HUES48 (cell line): ENCODE measurements around the gene SOX18.

Experiments used
- H3K27ac ChIP-seq: one replicate; pipeline ENCODE4 v1.7.0; 2013; ENCODE audit warnings: low read depth, low read length, inconsistent platforms
- H3K27me3 ChIP-seq: 2 replicates; pipeline ENCODE4 v1.6.1; 2013; ENCODE audit warnings: mild to moderate bottlenecking, low read length; ENCODE audit not compliant: control insufficient read depth, insufficient read depth
- H3K36me3 ChIP-seq: 2 replicates; pipeline ENCODE4 v1.6.1; 2013; ENCODE audit warnings: low read length; ENCODE audit not compliant: control insufficient read depth, insufficient read depth
- H3K4me1 ChIP-seq: 2 replicates; pipeline ENCODE4 v1.6.1; 2013; ENCODE audit warnings: mild to moderate bottlenecking, low read length; ENCODE audit not compliant: control insufficient read depth, insufficient read depth
- H3K4me3 ChIP-seq: 2 replicates; pipeline ENCODE4 v1.5.1; 2013; ENCODE audit warnings: mild to moderate bottlenecking, low read depth, low read length
- H3K9ac ChIP-seq: 2 replicates; pipeline ENCODE4 v1.6.1; 2013; ENCODE audit warnings: mild to moderate bottlenecking, low read depth, low read length, moderate library complexity
- H3K9me3 ChIP-seq: 2 replicates; pipeline ENCODE4 v1.6.1; 2013; ENCODE audit warnings: low read length; ENCODE audit not compliant: control insufficient read depth, insufficient read depth

Gene SOX18

DNA sequence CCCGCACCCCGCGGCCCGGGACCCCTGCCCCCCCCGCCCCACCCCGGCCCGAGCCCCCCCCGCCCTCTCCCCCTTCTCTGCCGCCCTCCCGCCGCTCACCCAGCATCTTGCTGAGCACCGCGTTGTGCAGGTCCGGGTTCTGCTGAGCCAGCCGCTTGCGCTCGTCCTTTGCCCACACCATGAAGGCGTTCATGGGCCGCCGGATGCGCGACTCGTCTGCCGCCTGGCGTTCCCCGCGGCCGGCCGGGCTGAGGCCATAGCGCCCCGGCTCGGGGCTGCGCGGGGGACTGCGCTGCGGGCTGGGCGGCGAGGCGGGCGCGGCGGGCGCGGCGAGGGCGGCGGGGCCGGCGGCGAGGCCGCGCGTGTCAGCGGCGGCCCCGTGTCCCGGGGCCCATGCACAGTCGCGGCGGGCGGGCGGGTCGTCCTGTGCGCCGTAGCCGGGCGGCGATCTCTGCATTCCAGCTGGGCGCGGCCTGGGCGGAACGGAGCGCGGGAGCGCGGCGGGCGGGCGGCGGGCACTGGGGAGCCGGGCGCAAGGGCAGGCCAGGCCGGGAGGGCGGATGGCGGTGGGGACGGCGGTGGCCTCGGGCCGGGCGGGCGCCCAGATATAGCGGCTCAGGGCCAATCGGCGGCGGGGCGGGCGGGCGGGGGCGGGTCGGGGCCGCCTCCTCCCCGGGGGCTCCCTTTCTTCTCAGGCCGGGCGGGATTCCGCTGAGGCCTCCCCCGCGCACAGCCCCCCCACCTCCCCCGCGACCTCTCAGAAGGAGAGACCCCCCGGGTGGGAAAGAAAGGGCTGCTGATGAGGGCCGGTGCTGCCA is at the start of gene SOX18:
SOX18 (minus strand) TSS at position 580 of the 818 bp plus-strand sequence; CDS start at position 457, 123 bp downstream.
- H3K27ac ChIP-seq = no peak within 1 kb of the TSS
- H3K4me3 ChIP-seq = peak within 1 kb of the TSS; percentile 50; the same call in 1 of the 2 replicates
- H3K4me1 ChIP-seq = peaks cover 23% of the 10 kb centered on the region
- H3K27me3 ChIP-seq = peaks cover 76% of the 10 kb centered on the region
- no peak within 1 kb of the TSS for H3K9ac ChIP-seq
- no peaks in the 10 kb centered on the region for H3K9me3 ChIP-seq
- H3K36me3 ChIP-seq = no peaks in the 10 kb centered on the region

DNA sequence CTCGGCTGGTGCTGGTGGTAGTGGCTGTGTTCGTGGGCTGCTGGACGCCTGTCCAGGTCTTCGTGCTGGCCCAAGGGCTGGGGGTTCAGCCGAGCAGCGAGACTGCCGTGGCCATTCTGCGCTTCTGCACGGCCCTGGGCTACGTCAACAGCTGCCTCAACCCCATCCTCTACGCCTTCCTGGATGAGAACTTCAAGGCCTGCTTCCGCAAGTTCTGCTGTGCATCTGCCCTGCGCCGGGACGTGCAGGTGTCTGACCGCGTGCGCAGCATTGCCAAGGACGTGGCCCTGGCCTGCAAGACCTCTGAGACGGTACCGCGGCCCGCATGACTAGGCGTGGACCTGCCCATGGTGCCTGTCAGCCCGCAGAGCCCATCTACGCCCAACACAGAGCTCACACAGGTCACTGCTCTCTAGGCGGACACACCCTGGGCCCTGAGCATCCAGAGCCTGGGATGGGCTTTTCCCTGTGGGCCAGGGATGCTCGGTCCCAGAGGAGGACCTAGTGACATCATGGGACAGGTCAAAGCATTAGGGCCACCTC is 49.1 kb upstream of the SOX18 start:
- no peaks in the 10 kb centered on the region for H3K36me3 ChIP-seq
- no peak overlapping the region for H3K9ac ChIP-seq
- no peak overlapping the region for H3K4me3 ChIP-seq
- peaks cover 27% of the 10 kb centered on the region for H3K27me3 ChIP-seq
- no peaks in the 10 kb centered on the region for H3K9me3 ChIP-seq
- no peak overlapping the region for H3K27ac ChIP-seq
- H3K4me1 ChIP-seq = no peaks in the 10 kb centered on the region

DNA sequence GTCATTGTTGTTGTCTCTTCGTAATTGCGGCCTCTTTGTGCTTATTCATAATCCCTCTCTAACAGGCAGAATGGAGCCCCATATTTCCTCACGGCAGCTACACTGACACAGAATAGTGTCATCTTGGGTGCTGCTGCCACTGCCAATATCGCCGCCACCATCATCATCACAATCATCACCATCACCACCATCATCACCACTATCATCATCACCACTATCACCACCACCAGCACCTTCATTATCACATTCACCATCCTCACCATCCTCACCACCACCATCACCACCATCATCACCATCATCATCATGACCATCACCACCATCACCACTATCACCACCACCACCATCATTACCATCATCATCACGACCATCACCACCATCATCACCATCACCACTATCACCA is 47.1 kb upstream of the SOX18 start:
- no peaks in the 10 kb centered on the region for H3K36me3 ChIP-seq
- H3K9ac ChIP-seq = no peak overlapping the region
- H3K27me3 ChIP-seq = peaks cover 18% of the 10 kb centered on the region
- no peak overlapping the region for H3K27ac ChIP-seq
- no peaks in the 10 kb centered on the region for H3K9me3 ChIP-seq
- 0 out of 2 replicates have a peak, but pooled peaks cover 4% of the 10 kb centered on the region for H3K4me1 ChIP-seq
- no peak overlapping the region for H3K4me3 ChIP-seq

DNA sequence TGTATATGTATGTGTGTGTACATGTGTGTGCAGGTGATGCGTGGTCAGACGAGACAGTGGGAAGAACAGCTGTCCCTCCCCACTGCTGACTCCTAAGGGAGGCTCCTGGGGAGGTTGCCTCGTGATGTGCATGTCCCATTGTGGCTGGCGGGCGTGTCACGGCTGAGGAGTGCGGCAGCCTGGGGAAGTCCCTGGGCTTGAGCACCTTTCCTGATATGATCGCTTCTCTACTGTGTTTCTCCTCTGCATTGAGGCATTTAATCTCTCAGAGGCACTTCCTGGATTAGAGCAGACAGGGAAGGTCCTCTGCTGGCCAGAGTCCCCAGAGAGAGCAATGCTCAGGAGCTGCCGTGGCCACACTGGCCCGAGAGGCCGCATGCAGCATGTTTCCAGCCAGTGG is 46.5 kb upstream of the SOX18 start:
- 0 out of 2 replicates have a peak, but pooled peaks cover 4% of the 10 kb centered on the region for H3K4me1 ChIP-seq
- H3K36me3 ChIP-seq = no peaks in the 10 kb centered on the region
- no peaks in the 10 kb centered on the region for H3K9me3 ChIP-seq
- no peak overlapping the region for H3K27ac ChIP-seq
- no peak overlapping the region for H3K4me3 ChIP-seq
- no peak overlapping the region for H3K9ac ChIP-seq
- H3K27me3 ChIP-seq = peaks cover 12% of the 10 kb centered on the region

DNA sequence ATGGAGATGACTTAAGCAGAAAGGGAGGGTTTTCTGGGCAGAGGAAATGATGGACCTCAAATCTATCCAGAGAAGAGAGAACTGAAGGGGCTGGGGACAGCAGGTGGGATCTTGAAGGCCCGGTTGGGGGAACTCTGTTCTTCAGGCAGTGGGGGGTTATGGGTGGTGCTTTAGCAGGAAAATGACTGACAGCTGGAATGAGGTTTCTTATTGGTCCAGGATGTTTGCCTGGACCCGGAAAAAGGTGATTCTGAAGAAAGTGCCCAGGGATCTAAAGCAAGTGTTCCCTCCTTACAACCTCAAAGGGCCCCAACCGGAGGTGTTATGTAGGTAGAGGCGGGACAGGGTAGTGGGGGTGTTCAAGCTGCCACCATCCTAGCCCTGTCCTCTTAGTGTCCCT is 46.0 kb upstream of the SOX18 start:
- Histone ChIP-seq H3K9me3 (no peaks in the 10 kb centered on the region), H3K36me3 (no peaks in the 10 kb centered on the region), H3K27me3 (peaks cover 7% of the 10 kb centered on the region), H3K9ac (no peak overlapping the region), H3K4me1 (0 out of 2 replicates have a peak, but pooled peaks cover 4% of the 10 kb centered on the region), H3K4me3 (no peak overlapping the region), H3K27ac (no peak overlapping the region)

DNA sequence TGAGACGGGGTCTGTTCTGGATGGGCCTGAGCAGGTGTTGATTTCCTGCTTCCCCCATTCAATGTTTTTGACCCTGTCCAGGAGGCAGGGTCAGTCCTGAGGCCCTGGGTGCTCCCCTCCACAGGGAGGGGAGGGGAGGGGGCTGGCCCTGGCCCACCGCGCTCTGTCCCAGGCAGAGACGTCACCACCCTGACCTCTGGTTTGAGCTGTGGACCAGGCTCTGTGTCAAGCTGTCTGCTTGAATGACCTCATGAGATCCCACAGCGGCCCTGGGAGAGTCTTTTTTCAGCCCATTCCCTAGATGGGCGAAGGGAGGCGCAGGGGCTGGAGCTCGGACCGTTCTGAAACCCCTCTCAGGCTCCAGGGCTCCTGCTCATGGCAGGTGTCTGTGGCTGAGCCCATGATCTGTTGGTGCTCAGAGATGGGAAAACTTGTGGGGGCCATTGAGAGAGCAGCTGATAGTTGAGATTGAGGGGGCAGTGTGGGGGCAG is 43.6 kb upstream of the SOX18 start:
- Histone ChIP-seq H3K36me3 (no peaks in the 10 kb centered on the region), H3K4me1 (0 out of 2 replicates have a peak, but pooled peaks cover 4% of the 10 kb centered on the region), H3K4me3 (no peak overlapping the region), H3K27me3 (peaks cover 3% of the 10 kb centered on the region; the same call in 1 of the 2 replicates), H3K27ac (no peak overlapping the region), H3K9me3 (no peaks in the 10 kb centered on the region), H3K9ac (no peak overlapping the region)

DNA sequence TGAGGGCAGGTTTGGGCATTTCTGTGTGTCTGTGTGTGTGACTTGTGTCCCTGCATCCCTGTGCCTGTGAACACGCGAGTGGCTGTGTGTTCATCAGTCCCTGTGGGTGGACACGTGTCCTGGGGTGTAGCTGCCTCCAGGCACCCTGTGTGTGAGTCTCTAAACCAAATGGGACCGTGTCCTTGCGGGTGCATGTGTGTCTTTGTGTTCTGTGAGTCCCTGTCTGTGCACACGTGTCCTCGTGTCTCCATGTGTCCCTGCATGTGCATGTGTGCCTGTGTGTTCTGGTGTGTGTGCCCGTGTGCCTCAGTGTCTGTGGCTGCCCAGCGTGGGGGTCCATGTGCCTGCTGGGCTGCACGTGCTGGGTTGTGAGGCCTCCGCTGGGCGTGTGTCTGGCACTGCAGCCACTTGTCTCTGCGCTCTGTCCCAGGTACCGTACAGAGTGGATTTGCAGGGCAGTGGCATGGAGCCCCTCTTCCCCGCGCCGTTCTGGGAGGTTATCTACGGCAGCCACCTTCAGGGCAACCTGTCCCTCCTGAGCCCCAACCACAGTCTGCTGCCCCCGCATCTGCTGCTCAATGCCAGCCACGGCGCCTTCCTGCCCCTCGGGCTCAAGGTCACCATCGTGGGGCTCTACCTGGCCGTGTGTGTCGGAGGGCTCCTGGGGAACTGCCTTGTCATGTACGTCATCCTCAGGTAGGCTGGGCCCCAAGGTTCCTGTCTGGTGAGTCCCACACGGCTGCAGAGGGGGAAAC is 43.0 kb upstream of the SOX18 start:
- H3K4me3 ChIP-seq = no peak overlapping the region

DNA sequence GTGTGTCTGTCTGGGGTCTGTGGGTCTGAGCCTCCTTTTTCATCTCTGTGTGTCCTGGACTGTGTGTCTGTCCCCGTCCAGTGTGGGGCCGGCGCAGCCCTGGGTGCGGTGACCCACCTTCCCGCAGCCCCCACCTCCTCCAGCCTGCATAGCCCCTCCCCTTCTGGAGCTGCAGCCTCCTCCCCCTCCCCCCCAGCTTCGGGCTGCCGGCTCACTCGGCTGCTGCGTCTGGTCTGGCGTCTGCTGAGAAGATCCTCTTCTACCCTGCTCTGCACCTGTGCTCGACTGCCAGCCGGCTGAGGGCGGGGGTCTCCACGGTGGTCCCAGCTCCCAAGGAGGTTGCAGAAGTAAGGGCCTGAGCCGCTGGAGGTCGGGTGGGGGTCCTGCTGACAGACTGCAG is 42.3 kb upstream of the SOX18 start:
- Histone ChIP-seq H3K27ac (no peak overlapping the region), H3K4me1 (0 out of 2 replicates have a peak, but pooled peaks cover 4% of the 10 kb centered on the region), H3K4me3 (no peak overlapping the region), H3K9me3 (no peaks in the 10 kb centered on the region), H3K27me3 (peaks cover 3% of the 10 kb centered on the region; the same call in 1 of the 2 replicates), H3K36me3 (no peaks in the 10 kb centered on the region), H3K9ac (no peak overlapping the region)

More for the DNA sequence above, 43.0 kb upstream of the SOX18 start:
- no peaks in the 10 kb centered on the region for H3K36me3 ChIP-seq
- H3K27me3 ChIP-seq = peaks cover 3% of the 10 kb centered on the region; the same call in 1 of the 2 replicates
- H3K27ac ChIP-seq = no peak overlapping the region
- H3K9me3 ChIP-seq = no peaks in the 10 kb centered on the region
- H3K9ac ChIP-seq = no peak overlapping the region
- H3K4me1 ChIP-seq = 0 out of 2 replicates have a peak, but pooled peaks cover 4% of the 10 kb centered on the region

DNA sequence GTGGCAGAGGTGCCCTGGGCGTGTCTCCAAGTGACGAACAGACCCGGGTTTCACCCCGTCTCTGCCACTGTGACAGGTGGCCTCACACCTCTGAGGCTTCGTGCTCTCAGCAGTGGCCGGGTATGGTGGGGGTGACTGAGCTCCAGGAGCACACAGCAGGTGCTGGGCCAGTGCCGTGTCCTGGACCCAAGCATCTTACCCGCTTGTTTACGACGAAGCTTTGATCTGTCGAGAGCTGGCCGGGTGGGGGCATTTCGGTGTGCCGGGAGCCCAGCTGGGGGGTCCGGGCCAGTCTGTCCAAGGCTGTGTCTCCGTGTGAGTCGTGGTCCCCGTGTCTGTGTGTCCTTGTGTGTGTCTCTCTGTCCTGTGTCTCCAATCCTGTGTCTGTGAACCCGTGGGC is 41.9 kb upstream of the SOX18 start:
- no peak overlapping the region for H3K4me3 ChIP-seq
- H3K4me1 ChIP-seq = 0 out of 2 replicates have a peak, but pooled peaks cover 4% of the 10 kb centered on the region
- H3K9me3 ChIP-seq = no peaks in the 10 kb centered on the region
- no peak overlapping the region for H3K9ac ChIP-seq
- peaks cover 4% of the 10 kb centered on the region; the same call in 1 of the 2 replicates for H3K27me3 ChIP-seq
- H3K27ac ChIP-seq = no peak overlapping the region
- no peaks in the 10 kb centered on the region for H3K36me3 ChIP-seq

DNA sequence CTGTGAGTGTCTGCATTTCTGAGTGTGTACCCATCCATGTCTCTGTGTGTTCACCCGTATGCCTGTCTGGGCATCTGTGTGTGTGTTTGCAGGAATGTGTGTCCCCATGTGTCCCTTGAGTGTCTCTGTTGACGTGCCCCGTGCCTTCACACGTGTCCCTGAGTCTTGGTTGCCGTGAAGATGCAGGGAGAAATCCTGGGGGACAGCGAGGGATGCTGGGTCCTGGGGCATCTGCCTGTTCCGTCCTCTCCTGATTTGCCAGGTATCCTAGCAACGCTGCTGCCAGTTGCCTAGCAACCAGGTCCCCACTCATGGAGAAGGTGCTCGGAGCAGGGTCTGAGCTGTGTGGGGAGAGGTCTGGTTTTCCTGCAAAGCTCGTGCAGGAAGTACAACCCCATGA is 40.7 kb upstream of the SOX18 start:
- H3K27ac ChIP-seq = no peak overlapping the region
- no peak overlapping the region for H3K9ac ChIP-seq
- no peaks in the 10 kb centered on the region for H3K9me3 ChIP-seq
- no peaks in the 10 kb centered on the region for H3K36me3 ChIP-seq
- H3K27me3 ChIP-seq = peaks cover 16% of the 10 kb centered on the region
- 0 out of 2 replicates have a peak, but pooled peaks cover 4% of the 10 kb centered on the region for H3K4me1 ChIP-seq
- H3K4me3 ChIP-seq = no peak overlapping the region
